Keratinocyte (primary cell): ENCODE measurements around the gene BBS1. TPM values are rescaled to one million over a fixed set of nuclear protein-coding genes. Genes with fewer than 3 reads are reported as not detected.

Source experiments
- DNase-seq: peaks from one replicate; pipeline ENCODE4 v3.0.0-alpha.2; 2011; ENCODE audit warnings: low read depth, missing footprints, low spot score
- FAIRE-seq: peaks from 2 replicates; lab custom pipeline; 2011; peaks lifted over from hg19 to GRCh38; lab: Jason Lieb, UNC
- H2AFZ ChIP-seq: 2 replicates; pipeline ENCODE4 v1.6.0; 2012; ENCODE audit warnings: low read length, control low read depth, inconsistent platforms; ENCODE audit not compliant: control insufficient read depth
- H3K27ac ChIP-seq: 2 replicates; pipeline ENCODE4 v1.5.1; 2011; ENCODE audit warnings: low read length; ENCODE audit not compliant: control insufficient read depth, insufficient read depth
- H3K27me3 ChIP-seq: 3 replicates; pipeline ENCODE4 v1.6.0; 2011; ENCODE audit warnings: low read length; ENCODE audit not compliant: control insufficient read depth, insufficient read depth; ENCODE audit errors: extremely low read depth
- H3K36me3 ChIP-seq, 2 experiments: 2 replicates in 1 of 2; 3 replicates in 1 of 2; pipeline ENCODE4 v1.5.1; 2011; ENCODE audit warnings: low read length in 2 of 2, mild to moderate bottlenecking in 1 of 2; ENCODE audit not compliant: control insufficient read depth in 2 of 2, insufficient read depth in 2 of 2; ENCODE audit errors: extremely low read depth in 1 of 2
- H3K4me1 ChIP-seq: 3 replicates; pipeline ENCODE4 v1.5.1; 2011; ENCODE audit warnings: low read length; ENCODE audit not compliant: control insufficient read depth, insufficient read depth; ENCODE audit errors: extremely low read depth
- H3K4me2 ChIP-seq: 3 replicates; pipeline ENCODE4 v1.6.0; 2011; ENCODE audit warnings: low read depth, low read length; ENCODE audit not compliant: control insufficient read depth, insufficient read depth; ENCODE audit errors: extremely low read depth
- H3K4me3 ChIP-seq, 3 experiments: fragments of 200-600 bp in 1 of 3; sonication (generic) in 1 of 3; 2 replicates in 2 of 3; 3 replicates in 1 of 3; pipeline ENCODE4 v1.5.1; 2011 to 2016; ENCODE audit warnings: low read length in 3 of 3, mild to moderate bottlenecking in 3 of 3, control low read depth in 2 of 3, inconsistent platforms in 1 of 3, low read depth in 1 of 3, mixed read lengths in 1 of 3, mixed run types in 1 of 3, moderate library complexity in 1 of 3; ENCODE audit not compliant: control insufficient read depth in 2 of 3, insufficient read depth in 2 of 3; ENCODE audit errors: extremely low read depth in 1 of 3
- H3K79me2 ChIP-seq: 2 replicates; pipeline ENCODE4 v1.6.0; 2012; ENCODE audit warnings: low read length; ENCODE audit not compliant: control insufficient read depth, insufficient read depth
- H3K9ac ChIP-seq: 3 replicates; pipeline ENCODE4 v1.6.0; 2011; ENCODE audit warnings: low read length; ENCODE audit not compliant: control insufficient read depth, insufficient read depth; ENCODE audit errors: extremely low read depth
- H3K9me1 ChIP-seq: 3 replicates; pipeline ENCODE4 v1.6.0; 2011; ENCODE audit warnings: low read length; ENCODE audit not compliant: control insufficient read depth, insufficient read depth; ENCODE audit errors: extremely low read depth
- H3K9me3 ChIP-seq: 2 replicates; pipeline ENCODE4 v1.5.1; 2012; ENCODE audit warnings: low read depth, low read length; ENCODE audit not compliant: control insufficient read depth
- H4K20me1 ChIP-seq: 3 replicates; pipeline ENCODE4 v1.6.0; 2011; ENCODE audit warnings: low read length; ENCODE audit not compliant: control insufficient read depth, insufficient read depth; ENCODE audit errors: extremely low read depth
- CTCF ChIP-seq, 3 experiments: IDR thresholded peaks in 1 of 3; conservative IDR thresholded peaks in 1 of 3; optimal IDR thresholded peaks in 1 of 3; 2 replicates in 2 of 3; 3 replicates in 1 of 3; pipeline versions ENCODE3 to v1.5.1; 2011; ENCODE audit warnings: low read length in 3 of 3, mild to moderate bottlenecking in 3 of 3, moderate library complexity in 2 of 3, control low read depth in 1 of 3, inconsistent platforms in 1 of 3; ENCODE audit not compliant: insufficient read depth in 2 of 3; ENCODE audit errors: extremely low read depth in 1 of 3
- EZH2 ChIP-seq: IDR thresholded peaks from one replicate; pipeline ENCODE4 v1.6.1; 2012; ENCODE audit warnings: inconsistent platforms, mild to moderate bottlenecking, low read length, moderate library complexity
- dilution Hi-C: fragments of 300-500 bp; cut with MboI; formaldehyde crosslinking; loops from one replicate; pipeline ENCODE4 v1.7.0; 2020; ENCODE audit warnings: low sequenced_read_pairs; ENCODE audit not compliant: extremely low pct_ligation_motif_present
- polyA plus RNA-seq, 5 experiments: library from polyadenylated mRNA; depleted of rRNA in 3 of 5; stranded (reverse) in 3 of 5; stranded (forward) in 1 of 5; unstranded in 1 of 5; fragments of >200 nt; gene quantifications; 1 replicate in 1 of 5; 2 replicates in 3 of 5; 3 replicates in 1 of 5; pipeline versions ENCODE4 v1.2.1 to v1.2.3, GENCODE V29; 2011 to 2012; ENCODE audit warnings: missing spikeins in 2 of 5, low read depth in 1 of 5, low replicate concordance in 1 of 5

Gene BBS1
- polyA plus RNA-seq, 1 donor (not counting 4 experiments of a cell fraction or from before 2014, with no cell fraction given): 11.7 TPM

- Histone ChIP-seq H3K4me2 (no peak overlapping the region), H3K27ac (no peak overlapping the region), H4K20me1 (no peaks in the 10 kb centered on the region), H3K4me3 (no peak overlapping the region), H3K9me3 (no peaks in the 10 kb centered on the region), H3K79me2 (no peaks in the 10 kb centered on the region), H3K27me3 (no peaks in the 10 kb centered on the region), H2AFZ (no peak overlapping the region), H3K9me1 (no peaks in the 10 kb centered on the region), H3K36me3 (peaks cover 33% of the 10 kb centered on the region in 2 experiments), H3K4me1 (no peaks in the 10 kb centered on the region), H3K9ac (no peak overlapping the region)
- DNase-seq (no peak), FAIRE-seq (no peak)
- dilution Hi-C loops: no loop called here
- no peak for TF ChIP-seq EZH2
- TF ChIP-seq CTCF (optimal IDR thresholded peaks at IDR 0.05 in 1 of 3, IDR thresholded peaks at IDR 0.05 in 1 of 3, conservative IDR thresholded peaks at IDR 0.05 in 1 of 3; ENCODE audit: extremely low read depth in 1 of 3, insufficient read depth in 2 of 3, low read length in 3 of 3): no peak
These were observed 15.5 kb upstream of the BBS1 start for GRCh38 chr11:66494935-66495334.

DNA sequence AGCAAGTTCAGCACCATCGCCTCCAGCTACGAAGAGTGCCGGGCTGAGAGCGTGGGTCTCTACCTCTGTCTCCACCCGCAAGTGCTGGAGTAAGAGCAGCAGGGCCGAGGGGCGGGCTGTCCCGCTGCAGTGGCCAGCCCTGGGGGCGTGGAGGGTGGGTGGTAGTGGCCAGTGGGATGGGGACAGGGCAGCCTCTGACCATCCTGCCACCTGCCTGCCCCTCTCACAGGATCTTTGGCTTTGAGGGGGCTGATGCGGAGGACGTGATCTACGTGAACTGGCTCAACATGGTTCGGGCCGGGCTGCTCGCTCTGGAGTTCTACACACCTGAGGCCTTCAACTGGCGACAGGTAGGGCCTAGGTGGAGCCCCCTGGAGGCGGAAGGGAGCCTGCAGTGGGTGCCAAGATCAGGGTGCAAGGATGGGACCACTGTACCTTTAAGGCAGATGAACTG lies 15.0 kb upstream of the BBS1 start:
- dilution Hi-C loops: no loop called here
- no peaks in the 10 kb centered on the region for H3K9me1 ChIP-seq
- no peaks in the 10 kb centered on the region for H3K79me2 ChIP-seq
- no peaks in the 10 kb centered on the region for H4K20me1 ChIP-seq
- no peaks in the 10 kb centered on the region for H3K9me3 ChIP-seq
- peaks cover 33% of the 10 kb centered on the region in 2 experiments for H3K36me3 ChIP-seq
- H3K4me1 ChIP-seq: no peaks in the 10 kb centered on the region
- TF ChIP-seq EZH2: no peak
- peak; percentile 29 to 39 (median 37) for TF ChIP-seq CTCF (optimal IDR thresholded peaks at IDR 0.05 in 1 of 3, IDR thresholded peaks at IDR 0.05 in 1 of 3, conservative IDR thresholded peaks at IDR 0.05 in 1 of 3; ENCODE audit: extremely low read depth in 1 of 3, insufficient read depth in 2 of 3, low read length in 3 of 3)
- no peak overlapping the region for H3K4me2 ChIP-seq
- no peak for DNase-seq
- no peaks in the 10 kb centered on the region for H3K27me3 ChIP-seq
- FAIRE-seq: no peak
- no peak overlapping the region for H3K27ac ChIP-seq
- no peak overlapping the region for H3K9ac ChIP-seq
- H3K4me3 ChIP-seq: no peak overlapping the region
- no peak overlapping the region for H2AFZ ChIP-seq
